ENCODE data around the gene ARMC2.

ARMC2 gene

GRCh38 chr6:108958900-108959770 is 110.9 kb downstream of the ARMC2 start:
- Histone ChIP-seq H3F3A (ENCODE audit: low read depth) (no peaks in the 10 kb centered on the region), H3K9me3 (ENCODE audit: insufficient read depth, low read depth, low read length) (no peaks in the 10 kb centered on the region), H2AFZ (ENCODE audit: low read length) (peak overlapping the region; percentile 82), H3K36me3 (ENCODE audit: insufficient read depth, low read length) (no peaks in the 10 kb centered on the region), H3K79me2 (ENCODE audit: insufficient read depth, low read length) (no peaks in the 10 kb centered on the region), H3K9ac (ENCODE audit: low read depth, low read length, poor library complexity, severe bottlenecking) (no peak overlapping the region), H3K27me3 (ENCODE audit: insufficient read depth, low read length, poor library complexity, severe bottlenecking) (no peaks in the 10 kb centered on the region), H3K4me2 (ENCODE audit: low read depth, low read length, poor library complexity, severe bottlenecking) (peak overlapping the region; percentile 39), H3K4me1 (ENCODE audit: insufficient read depth, low read length, poor library complexity, severe bottlenecking) (peaks cover 23% of the 10 kb centered on the region), H3K4me3 (ENCODE audit: low read length, poor library complexity, severe bottlenecking) (no peak overlapping the region), H3K9me2 (replicated peaks; ENCODE audit: low read depth, low read length) (no peaks in the 10 kb centered on the region), H4K20me1 (ENCODE audit: insufficient read depth, low read length, poor library complexity, severe bottlenecking) (no peaks in the 10 kb centered on the region)
- TF ChIP-seq EZH2phosphoT487 (IDR thresholded peaks at IDR 0.05; ENCODE audit: borderline replicate concordance) = no peak
- TF ChIP-seq CTCF (conservative IDR thresholded peaks at IDR 0.05; ENCODE audit: low read length) = 0 out of 2 replicates have a peak, but pooled peaks have one; percentile 11

GRCh38 chr6:108959972-108960582 is 111.9 kb downstream of the ARMC2 start:
- no peaks in the 10 kb centered on the region for H3K9me3 ChIP-seq (ENCODE audit: insufficient read depth, low read depth, low read length)
- peak overlapping the region; percentile 27; the same call in 1 of the 2 replicates for H2AFZ ChIP-seq (ENCODE audit: low read length)
- no peaks in the 10 kb centered on the region for H3K9me2 ChIP-seq (replicated peaks; ENCODE audit: low read depth, low read length)
- no peak overlapping the region for H3K4me3 ChIP-seq (ENCODE audit: low read length, poor library complexity, severe bottlenecking)
- H3F3A ChIP-seq (ENCODE audit: low read depth) = no peaks in the 10 kb centered on the region
- TF ChIP-seq EZH2phosphoT487 (IDR thresholded peaks at IDR 0.05; ENCODE audit: borderline replicate concordance) (no peak), CTCF (conservative IDR thresholded peaks at IDR 0.05; ENCODE audit: low read length) (no peak)
- H3K27me3 ChIP-seq (ENCODE audit: insufficient read depth, low read length, poor library complexity, severe bottlenecking) = no peaks in the 10 kb centered on the region
- peak overlapping the region; percentile 28 for H3K9ac ChIP-seq (ENCODE audit: low read depth, low read length, poor library complexity, severe bottlenecking)
- peaks cover 23% of the 10 kb centered on the region for H3K4me1 ChIP-seq (ENCODE audit: insufficient read depth, low read length, poor library complexity, severe bottlenecking)
- no peak overlapping the region for H3K4me2 ChIP-seq (ENCODE audit: low read depth, low read length, poor library complexity, severe bottlenecking)
- no peaks in the 10 kb centered on the region for H3K79me2 ChIP-seq (ENCODE audit: insufficient read depth, low read length)
- H3K36me3 ChIP-seq (ENCODE audit: insufficient read depth, low read length) = no peaks in the 10 kb centered on the region
- no peaks in the 10 kb centered on the region for H4K20me1 ChIP-seq (ENCODE audit: insufficient read depth, low read length, poor library complexity, severe bottlenecking)

- Histone ChIP-seq H3K4me3 (ENCODE audit: low read length, poor library complexity, severe bottlenecking) (no peak overlapping the region), H3K9me2 (replicated peaks; ENCODE audit: low read depth, low read length) (no peaks in the 10 kb centered on the region), H2AFZ (ENCODE audit: low read length) (0 out of 2 replicates have a peak overlapping the region, but pooled peaks have one; percentile 12), H3K4me1 (ENCODE audit: insufficient read depth, low read length, poor library complexity, severe bottlenecking) (peaks cover 23% of the 10 kb centered on the region), H3K36me3 (ENCODE audit: insufficient read depth, low read length) (no peaks in the 10 kb centered on the region), H3K27me3 (ENCODE audit: insufficient read depth, low read length, poor library complexity, severe bottlenecking) (no peaks in the 10 kb centered on the region), H4K20me1 (ENCODE audit: insufficient read depth, low read length, poor library complexity, severe bottlenecking) (no peaks in the 10 kb centered on the region), H3K4me2 (ENCODE audit: low read depth, low read length, poor library complexity, severe bottlenecking) (no peak overlapping the region), H3K9ac (ENCODE audit: low read depth, low read length, poor library complexity, severe bottlenecking) (no peak overlapping the region), H3F3A (ENCODE audit: low read depth) (no peaks in the 10 kb centered on the region), H3K79me2 (ENCODE audit: insufficient read depth, low read length) (no peaks in the 10 kb centered on the region), H3K9me3 (ENCODE audit: insufficient read depth, low read depth, low read length) (no peaks in the 10 kb centered on the region)
- TF ChIP-seq EZH2phosphoT487 (IDR thresholded peaks at IDR 0.05; ENCODE audit: borderline replicate concordance) = no peak
- no peak for TF ChIP-seq CTCF (conservative IDR thresholded peaks at IDR 0.05; ENCODE audit: low read length)
Measured at GRCh38 chr6:108960601-108961000, 112.4 kb downstream of the ARMC2 start.
